22Rv1 (cell line): Measurements from ENCODE around the gene C4BPB.

Source experiments
- H3K27ac ChIP-seq: fragments of 450-650 bp; 2 replicates; pipeline ENCODE4 v1.5.1; 2017
- ZFX ChIP-seq: fragments of 450-650 bp; IDR thresholded peaks from 2 replicates; pipeline ENCODE4 v1.6.1; 2017; ENCODE audit warnings: antibody characterized with exemption, borderline replicate concordance
- TF ChIP-seq, protein P1 (sequence below): fragments of 450-650 bp; IDR thresholded peaks from 2 replicates; pipeline ENCODE4 v1.5.1; 2017; ENCODE audit warnings: mild to moderate bottlenecking

Gene C4BPB

DNA sequence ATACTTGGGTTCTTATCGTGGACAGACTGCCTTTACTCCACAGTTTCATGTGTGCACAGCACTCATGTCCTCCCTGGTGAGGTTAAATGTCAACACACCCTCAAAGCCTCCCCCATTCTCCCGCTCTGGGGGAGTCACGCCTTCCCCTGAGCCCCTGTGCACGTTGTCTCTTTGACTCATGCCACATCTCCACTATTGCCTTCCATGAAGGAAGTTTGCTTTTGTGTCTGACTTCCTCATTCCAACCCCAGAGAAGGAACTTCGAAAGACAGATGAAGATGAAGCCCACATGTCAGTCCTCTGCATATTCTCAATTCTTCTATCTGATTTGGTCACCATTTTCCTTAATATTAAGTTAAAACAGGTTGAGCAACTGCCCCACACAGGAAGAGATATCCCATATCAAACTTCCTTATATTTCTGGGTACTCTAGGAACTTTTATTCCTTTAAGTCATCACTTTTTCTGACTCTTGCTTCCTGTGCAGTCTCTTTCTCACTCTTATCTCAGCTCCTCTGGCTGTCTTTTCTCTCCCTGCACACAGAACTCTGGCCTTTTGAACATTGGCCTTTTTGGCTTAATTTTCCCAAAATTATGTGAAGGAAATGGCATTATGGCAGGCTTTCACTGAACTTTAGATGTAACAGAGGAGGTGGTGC is 56.9 kb downstream of the C4BPB start:
- no peak for TF ChIP-seq ZFX
- TF ChIP-seq, protein P1, sequence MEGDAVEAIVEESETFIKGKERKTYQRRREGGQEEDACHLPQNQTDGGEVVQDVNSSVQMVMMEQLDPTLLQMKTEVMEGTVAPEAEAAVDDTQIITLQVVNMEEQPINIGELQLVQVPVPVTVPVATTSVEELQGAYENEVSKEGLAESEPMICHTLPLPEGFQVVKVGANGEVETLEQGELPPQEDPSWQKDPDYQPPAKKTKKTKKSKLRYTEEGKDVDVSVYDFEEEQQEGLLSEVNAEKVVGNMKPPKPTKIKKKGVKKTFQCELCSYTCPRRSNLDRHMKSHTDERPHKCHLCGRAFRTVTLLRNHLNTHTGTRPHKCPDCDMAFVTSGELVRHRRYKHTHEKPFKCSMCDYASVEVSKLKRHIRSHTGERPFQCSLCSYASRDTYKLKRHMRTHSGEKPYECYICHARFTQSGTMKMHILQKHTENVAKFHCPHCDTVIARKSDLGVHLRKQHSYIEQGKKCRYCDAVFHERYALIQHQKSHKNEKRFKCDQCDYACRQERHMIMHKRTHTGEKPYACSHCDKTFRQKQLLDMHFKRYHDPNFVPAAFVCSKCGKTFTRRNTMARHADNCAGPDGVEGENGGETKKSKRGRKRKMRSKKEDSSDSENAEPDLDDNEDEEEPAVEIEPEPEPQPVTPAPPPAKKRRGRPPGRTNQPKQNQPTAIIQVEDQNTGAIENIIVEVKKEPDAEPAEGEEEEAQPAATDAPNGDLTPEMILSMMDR: no peak
- no peak overlapping the region for H3K27ac ChIP-seq
